Stimulated activated naive B cell treated with anti-CD40 and anti-IgM and Interleukin-4, amounts not matched to agents 10 μg/mL and 1 μg/mL and 100 μg/mL, for 72 hours (primary cell): ENCODE results near the gene PDK2.

ENCODE experiments used
- ATAC-seq, 2 donors: fragments of 150-1000 bp; cut with Tn5 transposase; replicated peaks; 2 replicates each; pipeline ENCODE4 v1.10.0; 2021; ENCODE audit warnings: moderate library complexity in 1 of 2
- DNase-seq: peaks from one replicate; pipeline ENCODE4 v3.0.0; 2021
- H3K27ac Mint-ChIP-seq: one replicate; pipeline ENCODE4 v1.8.0; 2022; ENCODE audit warnings: mild to moderate bottlenecking, mixed read lengths
- H3K27me3 Mint-ChIP-seq, 2 donors: one replicate each; pipeline ENCODE4 v1.8.0; 2022; ENCODE audit warnings: mixed read lengths in 2 of 2
- H3K36me3 Mint-ChIP-seq, 2 donors: one replicate each; pipeline ENCODE4 v1.8.0; 2022; ENCODE audit warnings: mixed read lengths in 2 of 2, mild to moderate bottlenecking in 1 of 2
- H3K4me1 Mint-ChIP-seq, 2 donors: one replicate each; pipeline ENCODE4 v1.8.0; 2022; ENCODE audit warnings: mixed read lengths in 2 of 2, mild to moderate bottlenecking in 1 of 2
- H3K4me3 Mint-ChIP-seq, 2 donors: one replicate each; pipeline ENCODE4 v1.8.0; 2022; ENCODE audit warnings: mild to moderate bottlenecking in 2 of 2, mixed read lengths in 2 of 2, moderate library complexity in 1 of 2
- H3K9me3 Mint-ChIP-seq, 2 donors: one replicate each; pipeline ENCODE4 v1.8.0; 2022; ENCODE audit warnings: mixed read lengths in 2 of 2, mild to moderate bottlenecking in 1 of 2

Gene PDK2

DNA sequence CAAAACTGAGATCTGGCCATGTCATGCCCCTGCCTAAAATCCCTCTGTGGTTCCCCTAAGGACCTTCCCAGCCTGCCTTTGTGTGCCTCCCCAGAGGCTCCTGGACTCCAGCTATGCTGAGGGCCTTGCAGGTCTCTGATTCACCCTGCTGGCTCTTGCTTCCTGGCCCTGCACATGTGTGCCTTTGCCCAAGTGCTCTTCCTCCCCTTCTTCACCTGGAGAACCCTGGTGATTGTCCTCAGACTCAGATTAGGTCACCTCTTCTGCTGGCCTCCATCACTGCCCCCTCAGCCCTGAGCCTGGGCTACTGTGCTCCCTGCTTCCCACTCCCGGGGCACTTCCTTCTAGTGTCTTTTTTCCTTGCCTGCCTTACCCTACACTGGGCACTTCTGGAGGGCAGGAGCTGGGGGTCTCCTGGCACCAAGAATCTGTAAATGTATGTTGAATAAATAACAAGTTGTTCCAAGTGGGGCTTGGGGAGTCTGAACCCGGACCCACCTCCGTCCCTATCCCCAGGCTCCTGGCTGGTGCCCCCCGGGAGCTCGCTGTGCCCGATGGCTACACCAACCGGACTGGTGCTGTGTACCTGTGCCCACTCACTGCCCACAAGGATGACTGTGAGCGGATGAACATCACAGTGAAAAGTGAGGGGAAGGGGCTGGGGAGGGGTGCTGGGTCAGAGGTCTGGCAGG is 31.4 kb upstream of the PDK2 start:
- H3K4me3 Mint-ChIP-seq, result no peak overlapping the region
- H3K9me3 Mint-ChIP-seq, result no peaks in the 10 kb centered on the region
- peaks cover 43 to 59% of the 10 kb centered on the region in 2 donors for H3K27me3 Mint-ChIP-seq
- no peaks in the 10 kb centered on the region for H3K36me3 Mint-ChIP-seq
- DNase-seq (no peak), ATAC-seq (no peak)
- H3K27ac Mint-ChIP-seq, result no peak overlapping the region
- peaks cover 0 to 1% of the 10 kb centered on the region in 2 donors for H3K4me1 Mint-ChIP-seq

DNA sequence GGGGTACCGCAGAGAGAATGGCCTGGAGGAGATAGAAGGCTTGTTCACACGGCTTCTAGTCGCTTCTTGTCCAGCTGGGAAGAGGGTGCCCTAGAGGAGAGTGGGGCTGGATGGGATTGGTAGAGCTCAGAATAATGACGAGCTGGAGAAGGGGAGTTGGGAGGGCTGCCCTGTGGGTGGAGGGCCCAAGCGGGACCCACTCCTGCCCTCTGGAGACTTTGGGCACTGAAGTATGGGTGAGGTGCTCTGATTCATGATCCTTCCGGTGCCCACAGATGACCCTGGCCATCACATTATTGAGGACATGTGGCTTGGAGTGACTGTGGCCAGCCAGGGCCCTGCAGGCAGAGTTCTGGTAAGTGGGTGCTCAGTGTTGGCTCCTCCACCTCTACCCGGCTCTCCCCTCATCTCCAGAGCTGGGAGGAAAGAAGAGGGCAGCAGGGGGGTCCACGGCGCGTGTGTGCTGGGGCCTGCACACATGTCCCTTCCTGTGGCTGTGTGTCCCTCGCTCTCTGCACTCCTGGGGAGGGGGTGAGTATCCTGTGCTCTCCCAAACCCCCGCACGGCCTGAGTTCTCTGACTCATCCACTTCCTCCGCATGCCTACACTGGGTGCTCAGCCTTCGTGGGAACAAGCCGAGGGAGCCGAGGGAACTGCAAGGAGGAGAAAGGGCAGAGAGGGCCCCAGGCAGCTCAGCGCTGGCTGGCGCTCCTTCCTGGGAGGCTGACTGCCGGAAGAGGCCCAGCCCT is 30.7 kb upstream of the PDK2 start:
- no peaks in the 10 kb centered on the region for H3K36me3 Mint-ChIP-seq
- DNase-seq, result no peak
- peaks cover 0 to 1% of the 10 kb centered on the region in 2 donors for H3K4me1 Mint-ChIP-seq
- H3K9me3 Mint-ChIP-seq, result no peaks in the 10 kb centered on the region
- H3K27me3 Mint-ChIP-seq, result peaks cover 39 to 53% of the 10 kb centered on the region in 2 donors
- no peak for ATAC-seq
- H3K4me3 Mint-ChIP-seq, result no peak overlapping the region
- H3K27ac Mint-ChIP-seq, result no peak overlapping the region

DNA sequence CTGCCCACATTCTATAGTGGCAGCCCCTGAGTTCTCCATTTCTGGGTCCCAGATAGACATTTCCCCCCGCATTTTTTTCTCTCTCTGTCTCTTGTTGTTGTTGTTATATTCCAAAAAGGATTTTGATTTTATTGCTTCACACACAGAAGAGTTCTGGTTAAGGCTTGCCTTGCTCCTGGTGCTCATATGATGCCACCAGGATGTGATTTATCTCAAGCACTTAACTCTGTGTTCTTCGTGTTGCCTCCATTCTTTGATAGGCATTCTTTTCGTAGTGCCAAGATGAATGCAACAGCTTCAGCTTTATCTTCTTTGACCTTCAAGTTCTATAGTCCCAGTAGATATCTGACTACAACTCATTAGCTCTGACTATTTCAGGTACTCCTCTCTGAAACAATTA is 30.1 kb upstream of the PDK2 start:
- Mint-ChIP-seq H3K9me3 (no peaks in the 10 kb centered on the region), H3K4me3 (no peak overlapping the region), H3K4me1 (no peaks in the 10 kb centered on the region), H3K27me3 (peaks cover 36 to 54% of the 10 kb centered on the region in 2 donors), H3K36me3 (no peaks in the 10 kb centered on the region), H3K27ac (no peak overlapping the region)
- DNase-seq (no peak), ATAC-seq (no peak)

DNA sequence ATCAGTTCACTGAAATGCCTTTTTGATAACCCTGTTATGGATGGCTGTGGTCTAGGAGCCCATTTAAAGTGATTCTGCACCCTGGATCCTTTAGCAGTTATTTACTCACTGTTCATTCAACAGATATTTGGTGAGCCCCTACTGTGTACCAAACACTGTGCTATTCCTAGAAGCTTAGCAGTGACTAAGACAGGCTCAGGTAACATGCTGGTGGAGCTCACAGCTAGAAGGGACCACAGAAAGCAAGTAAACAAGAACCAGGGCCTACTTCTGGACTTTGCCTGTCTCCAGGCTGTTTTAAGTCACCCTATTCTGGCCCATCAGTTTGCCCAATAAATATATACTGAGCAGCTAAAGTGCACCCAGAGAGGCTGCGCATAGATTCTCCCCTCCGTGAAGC is 28.2 kb upstream of the PDK2 start:
- ATAC-seq, result no peak
- DNase-seq, result no peak
- no peak overlapping the region for H3K4me3 Mint-ChIP-seq
- H3K27ac Mint-ChIP-seq, result no peak overlapping the region
- H3K4me1 Mint-ChIP-seq, result no peaks in the 10 kb centered on the region
- H3K36me3 Mint-ChIP-seq, result peaks cover 9 to 12% of the 10 kb centered on the region in 2 donors
- peaks cover 30 to 43% of the 10 kb centered on the region in 2 donors for H3K27me3 Mint-ChIP-seq
- H3K9me3 Mint-ChIP-seq, result peaks cover 6 to 11% of the 10 kb centered on the region in 2 donors

DNA sequence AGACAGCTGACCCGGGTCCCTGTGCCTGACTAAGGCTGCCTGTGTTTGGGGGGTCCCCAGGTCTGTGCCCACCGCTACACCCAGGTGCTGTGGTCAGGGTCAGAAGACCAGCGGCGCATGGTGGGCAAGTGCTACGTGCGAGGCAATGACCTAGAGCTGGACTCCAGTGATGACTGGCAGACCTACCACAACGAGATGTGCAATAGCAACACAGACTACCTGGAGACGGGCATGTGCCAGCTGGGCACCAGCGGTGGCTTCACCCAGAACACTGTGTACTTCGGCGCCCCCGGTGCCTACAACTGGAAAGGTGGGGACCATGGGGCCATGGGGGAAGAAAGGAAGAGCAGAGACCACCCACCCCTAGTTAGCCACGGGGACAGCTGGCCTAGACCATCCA is 27.2 kb upstream of the PDK2 start:
- ATAC-seq (no peak), DNase-seq (no peak)
- H3K9me3 Mint-ChIP-seq, result peaks cover 6 to 11% of the 10 kb centered on the region in 2 donors
- H3K4me1 Mint-ChIP-seq, result no peaks in the 10 kb centered on the region
- H3K4me3 Mint-ChIP-seq, result no peak overlapping the region
- peaks cover 30 to 43% of the 10 kb centered on the region in 2 donors for H3K27me3 Mint-ChIP-seq
- peaks cover 9 to 14% of the 10 kb centered on the region in 2 donors for H3K36me3 Mint-ChIP-seq
- no peak overlapping the region for H3K27ac Mint-ChIP-seq

DNA sequence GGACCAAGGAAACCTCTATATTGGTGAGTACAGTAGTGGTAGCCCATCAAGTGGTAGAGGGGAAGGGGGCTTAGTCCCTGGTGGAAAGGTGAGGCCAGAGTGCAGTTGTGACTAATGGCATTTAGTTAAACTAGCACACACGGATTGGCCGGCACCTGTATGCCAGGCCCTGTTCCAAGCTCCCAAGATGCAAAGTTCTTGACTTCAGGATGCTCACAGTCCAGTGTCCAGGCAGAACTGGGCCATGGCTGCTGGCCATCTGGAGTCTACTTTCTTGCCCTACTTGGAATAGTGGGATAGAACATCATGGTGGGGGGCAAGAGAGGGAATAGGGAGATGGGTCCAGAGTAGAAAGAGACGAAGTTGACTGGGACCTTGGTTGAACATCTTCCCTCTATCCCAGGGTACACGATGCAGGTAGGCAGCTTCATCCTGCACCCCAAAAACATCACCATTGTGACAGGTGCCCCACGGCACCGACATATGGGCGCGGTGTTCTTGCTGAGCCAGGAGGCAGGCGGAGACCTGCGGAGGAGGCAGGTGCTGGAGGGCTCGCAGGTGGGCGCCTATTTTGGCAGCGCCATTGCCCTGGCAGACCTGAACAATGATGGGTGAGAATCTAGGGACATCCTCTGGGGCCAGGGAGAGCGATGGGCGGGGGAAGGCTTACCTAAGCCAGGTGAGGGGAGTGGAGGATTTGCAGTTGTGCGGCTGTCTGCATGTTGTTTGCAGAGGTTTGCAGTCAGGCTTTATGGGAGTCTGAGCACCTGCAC is 24.1 kb upstream of the PDK2 start:
- no peak overlapping the region for H3K4me3 Mint-ChIP-seq

DNA sequence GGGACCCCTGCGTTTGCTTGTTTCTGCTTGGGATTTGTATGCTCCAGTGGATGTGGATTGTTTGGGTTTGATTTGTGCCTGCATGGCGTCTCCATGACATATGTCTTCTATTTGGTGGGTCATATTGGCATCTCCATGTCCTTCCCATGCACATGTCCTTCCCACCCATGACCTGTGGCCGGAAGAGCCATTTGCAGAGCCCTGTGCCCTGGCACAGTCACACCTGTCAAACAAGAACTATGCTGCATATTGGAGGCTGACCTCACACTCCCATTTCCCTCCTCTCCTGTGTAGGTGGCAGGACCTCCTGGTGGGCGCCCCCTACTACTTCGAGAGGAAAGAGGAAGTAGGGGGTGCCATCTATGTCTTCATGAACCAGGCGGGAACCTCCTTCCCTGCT is 23.5 kb upstream of the PDK2 start:
- ATAC-seq (no peak), DNase-seq (no peak)
- H3K4me3 Mint-ChIP-seq, result no peak overlapping the region
- H3K4me1 Mint-ChIP-seq, result no peaks in the 10 kb centered on the region
- no peak overlapping the region for H3K27ac Mint-ChIP-seq
- H3K27me3 Mint-ChIP-seq, result peaks cover 16 to 41% of the 10 kb centered on the region in 2 donors
- H3K36me3 Mint-ChIP-seq, result peaks cover 9 to 14% of the 10 kb centered on the region in 2 donors
- H3K9me3 Mint-ChIP-seq, result peaks cover 6 to 11% of the 10 kb centered on the region in 2 donors

More for the DNA sequence above, 24.1 kb upstream of the PDK2 start:
- Mint-ChIP-seq H3K36me3 (peaks cover 9 to 14% of the 10 kb centered on the region in 2 donors), H3K4me1 (no peaks in the 10 kb centered on the region), H3K27me3 (peaks cover 16 to 41% of the 10 kb centered on the region in 2 donors), H3K9me3 (peaks cover 6 to 11% of the 10 kb centered on the region in 2 donors), H3K27ac (peak overlapping the region; percentile 38)
- ATAC-seq (no peak), DNase-seq (no peak)

DNA sequence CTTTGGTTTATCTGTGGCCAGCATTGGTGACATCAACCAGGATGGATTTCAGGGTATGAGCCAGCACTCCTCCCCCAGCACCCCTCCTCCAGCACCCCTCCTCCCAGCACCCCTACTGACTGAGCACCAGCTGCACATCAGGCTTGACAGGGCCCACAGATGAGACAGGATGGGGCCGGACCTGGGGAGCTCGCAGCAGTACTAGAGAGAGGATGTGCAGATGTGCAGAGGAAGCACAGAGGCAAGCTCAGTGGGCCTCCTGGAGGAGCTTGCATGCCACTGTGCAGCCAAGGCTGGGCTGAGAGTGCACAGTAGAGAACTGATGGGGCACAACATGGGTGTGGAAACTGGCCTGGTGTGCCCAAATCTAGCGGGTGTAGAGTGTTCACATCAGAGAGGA is 23.0 kb upstream of the PDK2 start:
- ATAC-seq (no peak), DNase-seq (no peak)
- H3K36me3 Mint-ChIP-seq, result peaks cover 9 to 14% of the 10 kb centered on the region in 2 donors
- no peak overlapping the region for H3K27ac Mint-ChIP-seq
- no peak overlapping the region for H3K4me3 Mint-ChIP-seq
- peaks cover 16 to 43% of the 10 kb centered on the region in 2 donors for H3K27me3 Mint-ChIP-seq
- peaks cover 6 to 11% of the 10 kb centered on the region in 2 donors for H3K9me3 Mint-ChIP-seq
- no peaks in the 10 kb centered on the region for H3K4me1 Mint-ChIP-seq

DNA sequence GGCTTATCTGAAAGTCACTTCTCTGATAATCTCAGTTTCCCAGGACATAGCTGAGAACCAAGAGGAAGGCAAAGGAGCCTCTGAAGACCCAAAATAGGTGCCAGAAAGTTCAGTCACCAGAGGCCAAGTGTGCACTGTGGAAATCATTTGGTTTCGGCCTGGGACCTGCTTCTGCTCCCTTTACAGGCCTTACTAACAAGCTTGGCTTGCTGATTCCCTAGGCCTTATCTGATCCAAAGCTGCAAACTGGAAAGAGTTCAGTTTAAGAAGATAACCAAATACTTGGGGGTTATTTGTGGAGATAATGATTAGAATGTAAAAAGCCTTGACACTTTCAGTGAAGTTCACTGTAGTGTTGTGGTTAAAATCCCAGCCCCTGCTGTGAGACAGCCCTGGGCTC is 22.2 kb upstream of the PDK2 start:
- no peak overlapping the region for H3K4me3 Mint-ChIP-seq
- DNase-seq (no peak), ATAC-seq (no peak)
- no peaks in the 10 kb centered on the region for H3K4me1 Mint-ChIP-seq
- peaks cover 15 to 49% of the 10 kb centered on the region in 2 donors for H3K27me3 Mint-ChIP-seq
- no peak overlapping the region for H3K27ac Mint-ChIP-seq
- H3K36me3 Mint-ChIP-seq, result peaks cover 9 to 14% of the 10 kb centered on the region in 2 donors
- peaks cover 6 to 11% of the 10 kb centered on the region in 2 donors for H3K9me3 Mint-ChIP-seq

DNA sequence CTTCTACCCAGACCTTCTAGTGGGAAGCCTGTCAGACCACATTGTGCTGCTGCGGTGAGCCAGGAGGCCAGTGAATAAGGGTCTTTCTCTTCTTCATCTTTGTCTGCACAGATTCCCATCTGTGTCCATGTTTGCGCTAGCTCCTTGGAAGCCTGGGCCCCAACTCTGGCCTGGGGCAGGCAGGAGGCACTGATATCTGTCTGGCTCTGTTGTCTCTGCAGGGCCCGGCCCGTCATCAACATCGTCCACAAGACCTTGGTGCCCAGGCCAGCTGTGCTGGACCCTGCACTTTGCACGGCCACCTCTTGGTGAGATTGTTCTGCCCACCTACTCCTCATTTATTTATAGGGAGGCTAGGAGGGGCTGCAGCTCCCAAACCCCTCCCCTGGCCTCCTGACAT is 20.9 kb upstream of the PDK2 start:
- Mint-ChIP-seq H3K36me3 (peaks cover 9 to 14% of the 10 kb centered on the region in 2 donors), H3K4me1 (no peaks in the 10 kb centered on the region), H3K4me3 (no peak overlapping the region), H3K27ac (no peak overlapping the region), H3K9me3 (peaks cover 6 to 11% of the 10 kb centered on the region in 2 donors), H3K27me3 (peaks cover 17 to 56% of the 10 kb centered on the region in 2 donors)
- no peak for ATAC-seq
- DNase-seq, result no peak

DNA sequence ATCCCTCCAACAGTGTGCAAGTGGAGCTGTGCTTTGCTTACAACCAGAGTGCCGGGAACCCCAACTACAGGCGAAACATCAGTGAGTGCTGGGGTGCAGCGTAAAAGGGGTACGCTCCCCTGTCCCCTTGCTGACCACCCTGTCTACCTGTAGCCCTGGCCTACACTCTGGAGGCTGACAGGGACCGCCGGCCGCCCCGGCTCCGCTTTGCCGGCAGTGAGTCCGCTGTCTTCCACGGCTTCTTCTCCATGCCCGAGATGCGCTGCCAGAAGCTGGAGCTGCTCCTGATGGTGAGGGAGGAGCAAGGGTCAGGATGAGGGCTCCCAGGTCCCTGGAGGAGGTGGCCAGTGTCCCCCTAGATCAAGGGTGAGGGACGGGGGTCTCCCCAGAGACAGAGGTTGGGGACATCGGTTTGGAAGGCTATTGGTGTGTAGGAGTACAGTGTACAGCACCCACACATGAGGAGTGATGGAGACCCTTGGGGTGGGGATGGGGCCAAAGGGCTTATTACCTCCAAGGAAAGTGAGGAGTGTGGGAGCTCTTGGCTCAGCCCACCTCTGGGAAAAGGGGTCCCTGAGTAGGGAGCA is 19.6 kb upstream of the PDK2 start:
- Mint-ChIP-seq H3K4me3 (no peak overlapping the region), H3K27ac (no peak overlapping the region), H3K36me3 (peaks cover 9 to 14% of the 10 kb centered on the region in 2 donors), H3K27me3 (peaks cover 19 to 60% of the 10 kb centered on the region in 2 donors), H3K9me3 (peaks cover 6 to 11% of the 10 kb centered on the region in 2 donors), H3K4me1 (peaks cover 0 to under 1% of the 10 kb centered on the region in 2 donors)
- ATAC-seq, result no peak
- DNase-seq, result no peak

DNA sequence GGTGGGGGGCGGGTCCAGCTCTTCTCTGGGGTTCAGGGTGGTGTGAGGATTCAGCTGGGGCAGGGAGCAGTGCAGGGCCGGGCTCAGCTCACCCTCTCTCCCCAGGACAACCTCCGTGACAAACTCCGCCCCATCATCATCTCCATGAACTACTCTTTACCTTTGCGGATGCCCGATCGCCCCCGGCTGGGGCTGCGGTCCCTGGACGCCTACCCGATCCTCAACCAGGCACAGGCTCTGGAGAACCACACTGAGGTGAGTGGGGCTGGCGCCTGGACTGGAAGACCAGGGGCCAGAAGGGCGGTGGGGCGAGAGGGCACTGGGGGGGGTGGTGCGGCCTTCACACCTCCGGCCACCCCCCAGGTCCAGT is 18.9 kb upstream of the PDK2 start:
- ATAC-seq (no peak), DNase-seq (no peak)
- Mint-ChIP-seq H3K4me1 (peaks cover 0 to 3% of the 10 kb centered on the region in 2 donors), H3K27ac (no peak overlapping the region), H3K9me3 (peaks cover 2 to 8% of the 10 kb centered on the region in 2 donors), H3K27me3 (peaks cover 17 to 55% of the 10 kb centered on the region in 2 donors), H3K36me3 (peaks cover 6 to 9% of the 10 kb centered on the region in 2 donors), H3K4me3 (no peak overlapping the region)

DNA sequence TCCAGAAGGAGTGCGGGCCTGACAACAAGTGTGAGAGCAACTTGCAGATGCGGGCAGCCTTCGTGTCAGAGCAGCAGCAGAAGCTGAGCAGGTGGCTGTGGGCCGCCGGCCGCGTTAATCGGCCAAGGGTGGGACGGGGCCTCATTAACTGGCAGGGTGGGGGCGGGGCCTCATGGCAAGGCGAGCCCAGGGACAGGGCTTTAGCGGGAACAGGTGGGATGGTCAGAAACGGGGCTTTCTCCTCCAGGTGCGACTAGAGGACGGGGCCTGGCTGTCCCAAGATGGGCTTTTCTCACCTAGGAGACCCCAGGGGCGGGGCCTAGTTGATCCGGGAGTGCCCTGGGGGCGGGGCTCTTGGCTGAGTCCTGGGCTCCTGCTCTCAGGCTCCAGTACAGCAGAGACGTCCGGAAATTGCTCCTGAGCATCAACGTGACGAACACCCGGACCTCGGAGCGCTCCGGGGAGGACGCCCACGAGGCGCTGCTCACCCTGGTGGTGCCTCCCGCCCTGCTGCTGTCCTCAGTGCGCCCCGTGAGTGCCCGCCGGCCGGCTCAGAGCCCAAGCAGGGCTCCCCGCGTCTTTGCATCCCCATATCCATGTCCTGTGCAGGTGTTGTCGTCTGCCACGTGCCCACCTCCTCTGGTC is 18.4 kb upstream of the PDK2 start:
- Mint-ChIP-seq H3K36me3 (peaks cover 1 to 4% of the 10 kb centered on the region in 2 donors), H3K9me3 (peaks cover 0 to 3% of the 10 kb centered on the region in 2 donors), H3K27me3 (peaks cover 15 to 57% of the 10 kb centered on the region in 2 donors), H3K4me1 (peaks cover 0 to 3% of the 10 kb centered on the region in 2 donors), H3K27ac (no peak overlapping the region), H3K4me3 (no peak overlapping the region)
- DNase-seq (no peak), ATAC-seq (no peak)

DNA sequence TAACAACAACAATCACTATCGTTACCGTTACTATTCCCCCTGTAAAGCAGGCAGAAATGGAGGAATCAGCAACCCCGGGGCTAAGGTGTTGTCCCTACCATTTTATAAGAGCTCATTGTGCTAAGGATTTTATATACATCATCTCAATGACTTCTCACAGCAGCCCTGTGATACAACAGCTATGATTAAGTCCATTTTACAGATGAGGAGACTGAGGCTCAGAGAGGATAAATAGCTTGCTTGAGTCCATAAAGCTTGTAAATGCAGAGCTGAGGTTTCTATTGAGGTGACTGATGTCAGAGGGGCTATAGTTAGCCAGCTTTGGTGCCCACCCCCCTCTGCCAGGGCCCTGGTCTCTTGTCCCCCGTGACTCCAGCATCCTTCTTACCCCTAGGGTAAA is 16.7 kb upstream of the PDK2 start:
- DNase-seq (no peak), ATAC-seq (no peak)
- H3K4me1 Mint-ChIP-seq, result peaks cover 0 to 3% of the 10 kb centered on the region in 2 donors
- H3K27me3 Mint-ChIP-seq, result peaks cover 15 to 59% of the 10 kb centered on the region in 2 donors
- no peak overlapping the region for H3K27ac Mint-ChIP-seq
- H3K9me3 Mint-ChIP-seq, result no peaks in the 10 kb centered on the region
- no peak overlapping the region for H3K4me3 Mint-ChIP-seq
- no peaks in the 10 kb centered on the region for H3K36me3 Mint-ChIP-seq
